AG08395 (cell line): ENCODE data around the gene C4orf54.

ENCODE experiments used
- DNase-seq: peaks from one replicate; pipeline ENCODE4 v3.0.0; 2012; ENCODE audit warnings: mixed read lengths, low spot score

Gene C4orf54

DNA sequence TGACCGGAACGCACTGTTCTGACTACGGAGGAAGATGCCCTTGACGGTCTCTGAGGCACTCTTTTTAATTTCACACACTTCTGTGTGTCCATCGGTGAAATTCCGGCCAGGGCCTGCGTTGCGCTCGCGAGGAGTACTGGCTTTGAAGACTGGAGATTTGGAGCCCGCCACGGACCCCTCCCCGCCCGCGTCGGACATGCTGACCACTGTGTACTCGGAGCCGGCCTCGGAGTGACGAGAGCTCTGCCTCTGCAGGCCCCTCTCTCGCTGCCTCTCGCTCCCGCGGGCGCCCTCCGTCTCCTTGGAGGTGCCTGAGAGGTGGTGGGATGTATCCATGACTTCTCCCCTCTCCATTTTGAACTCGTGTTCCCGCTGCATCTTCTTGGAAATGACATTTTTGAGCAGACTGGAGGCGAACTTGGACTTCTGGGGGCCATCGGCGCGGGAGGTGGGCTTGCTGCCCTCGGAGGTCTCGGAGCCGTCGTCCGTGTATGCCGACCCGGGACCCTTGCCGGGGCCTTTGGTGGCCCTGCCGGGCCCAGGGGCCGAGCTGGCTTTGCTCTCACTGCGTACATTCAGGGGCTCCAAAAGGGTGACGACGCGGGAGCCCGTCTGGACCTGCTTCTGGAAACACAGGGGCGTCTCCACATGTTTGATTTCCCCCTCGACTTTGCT, 5.7 kb downstream of the C4orf54 start:
- no peak for DNase-seq

DNA sequence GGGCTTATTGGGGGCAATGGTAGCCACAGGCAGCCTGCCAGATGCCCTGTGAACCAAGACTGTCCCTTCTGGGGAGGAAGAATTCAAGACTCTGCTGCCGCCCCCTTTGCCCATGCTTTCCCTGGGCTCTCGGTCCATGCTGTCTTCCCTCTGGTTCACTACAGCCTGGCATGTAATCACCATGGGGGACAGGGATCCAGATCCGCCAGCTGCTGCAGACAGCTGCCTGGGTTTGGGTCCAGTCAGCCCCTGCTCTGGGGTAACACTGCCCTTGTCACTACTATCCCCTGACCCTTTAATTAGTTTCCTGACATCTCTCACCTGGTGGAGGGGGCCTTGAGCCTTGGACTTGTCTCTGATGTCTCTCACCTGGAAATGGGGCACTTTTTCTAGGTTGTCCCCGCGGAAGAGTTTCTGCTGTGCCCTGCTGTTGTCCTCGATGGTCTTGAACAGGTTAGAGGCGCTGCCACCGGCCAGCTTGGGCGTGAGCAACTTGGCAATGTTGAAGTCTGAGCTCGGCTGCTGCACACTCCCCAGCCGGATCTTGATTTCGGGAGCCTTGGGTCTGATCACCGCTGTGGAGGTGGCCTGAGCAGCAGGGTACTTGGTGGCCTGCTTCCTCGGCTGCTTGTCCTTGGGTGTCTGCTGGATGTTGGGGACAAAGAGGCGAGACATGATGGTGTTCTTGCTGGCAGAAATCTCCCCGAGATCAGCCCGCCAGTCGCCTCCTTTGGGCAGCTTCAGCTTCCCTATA, 6.4 kb downstream of the C4orf54 start:
- no peak for DNase-seq

DNA sequence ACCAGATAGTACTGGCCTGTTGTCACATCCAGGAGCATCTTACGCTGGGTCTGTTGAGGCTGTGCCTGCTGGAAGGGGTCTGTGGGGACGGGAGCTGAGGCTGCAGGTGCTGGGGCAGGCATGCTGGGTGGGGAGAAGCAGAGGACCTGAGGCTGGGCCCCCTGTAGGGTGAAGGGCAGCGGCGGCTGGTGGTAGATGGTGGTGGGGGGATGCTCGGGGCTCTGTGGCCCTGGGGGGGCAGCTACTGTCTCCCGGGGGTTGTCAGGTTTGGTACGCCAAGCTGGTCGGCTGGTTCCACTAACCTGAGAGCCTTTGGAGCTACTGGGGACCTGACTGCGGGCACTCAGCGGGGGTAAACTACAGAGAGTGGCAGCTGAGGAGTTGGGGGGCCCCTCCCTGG, 7.8 kb downstream of the C4orf54 start:
- no peak for DNase-seq

DNA sequence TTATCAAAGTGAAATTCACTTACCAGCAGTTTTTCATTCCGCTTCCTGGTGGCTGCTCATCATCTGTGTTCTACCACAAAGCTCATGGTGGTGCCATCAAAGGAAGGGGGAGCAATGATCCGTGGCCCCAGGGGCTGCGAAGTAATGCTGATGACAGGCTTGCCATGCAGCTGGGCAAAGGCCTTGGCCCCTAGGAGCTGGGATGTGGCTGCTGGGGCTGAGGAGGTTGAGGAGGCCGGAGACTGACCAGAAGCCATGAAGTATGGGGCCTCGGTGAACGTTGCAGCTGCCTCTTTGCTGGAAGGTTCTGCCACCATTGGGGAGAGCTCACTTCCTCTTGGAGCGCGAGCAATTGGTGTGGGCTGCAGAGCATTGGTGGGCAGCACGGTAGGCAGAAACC, 8.4 kb downstream of the C4orf54 start:
- no peak for DNase-seq

DNA sequence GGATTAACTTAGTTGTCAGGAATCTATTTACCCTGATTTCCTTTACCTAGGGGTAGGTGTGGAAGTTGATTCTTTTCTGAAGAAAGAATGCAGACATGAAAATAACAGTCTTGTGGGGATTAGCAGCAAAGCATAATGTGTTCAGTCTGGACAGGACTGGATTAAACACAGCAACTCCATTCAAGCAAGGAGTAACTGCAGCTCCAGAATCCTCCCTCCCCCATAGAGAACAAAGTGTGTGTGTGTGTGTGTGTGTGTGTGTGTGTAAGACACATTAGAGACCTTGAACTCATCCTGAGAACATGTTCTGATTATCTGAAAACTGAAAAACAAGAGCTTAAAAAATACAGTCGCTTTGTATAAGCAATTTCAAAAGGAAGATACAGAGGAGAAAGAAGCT, 9.3 kb downstream of the C4orf54 start:
- no peak for DNase-seq

DNA sequence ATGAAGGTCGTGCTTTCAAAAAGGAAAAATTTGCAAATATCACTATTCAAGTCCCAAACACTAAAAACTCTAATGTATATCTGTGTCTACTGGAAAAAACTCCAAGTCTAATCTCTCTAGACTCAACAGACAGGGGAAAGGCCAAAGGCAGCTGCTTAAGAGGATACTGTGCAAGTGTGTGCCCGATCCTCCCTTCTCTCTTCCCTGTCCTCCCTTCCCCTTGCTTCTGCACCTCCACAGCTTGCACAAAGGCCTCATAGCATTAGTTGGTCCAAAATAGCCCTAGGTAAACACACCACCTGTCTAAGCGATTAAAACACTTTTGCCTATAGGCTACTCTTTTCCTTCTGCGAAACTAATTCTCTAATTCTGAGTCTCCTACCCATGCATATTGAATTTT, 10.6 kb downstream of the C4orf54 start:
- no peak for DNase-seq

DNA sequence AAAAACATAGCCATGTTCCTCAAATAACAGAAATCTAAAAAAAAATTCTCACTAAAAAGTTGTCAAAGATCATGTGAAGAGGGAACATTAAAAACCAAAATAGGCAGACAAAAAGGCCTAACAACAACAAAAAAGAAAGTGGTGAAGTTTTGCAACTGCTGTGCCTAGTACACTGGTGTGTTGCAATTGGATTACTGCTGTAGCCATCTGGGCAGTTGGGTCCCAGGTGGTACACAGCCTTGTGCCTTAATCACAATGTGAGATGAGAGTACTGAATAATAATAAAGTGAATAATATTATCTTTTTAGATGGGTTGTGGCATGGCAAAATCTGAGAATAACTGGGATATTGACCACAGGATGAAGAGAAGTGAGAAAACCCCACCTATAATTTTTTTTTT, 12.0 kb downstream of the C4orf54 start:
- no peak for DNase-seq

DNA sequence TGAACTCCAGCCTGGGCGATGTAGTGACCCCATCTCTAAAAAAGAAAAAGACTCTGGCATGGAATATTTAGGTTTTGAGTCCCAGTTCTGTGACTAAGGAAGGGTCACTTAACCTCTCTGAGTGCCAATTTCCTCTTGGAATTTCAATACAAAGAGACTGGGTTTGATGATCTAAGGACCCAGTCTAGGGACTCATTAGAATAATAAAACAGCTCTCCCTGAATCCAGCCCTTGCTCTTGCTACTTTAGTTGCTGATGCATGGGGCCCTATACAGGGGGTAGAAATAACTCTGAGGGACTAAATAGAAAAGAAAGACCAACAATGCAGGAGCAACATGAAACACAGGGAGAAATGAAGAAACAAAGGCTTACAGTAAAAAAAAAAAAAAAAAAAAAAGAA, 12.6 kb downstream of the C4orf54 start:
- DNase-seq = no peak

DNA sequence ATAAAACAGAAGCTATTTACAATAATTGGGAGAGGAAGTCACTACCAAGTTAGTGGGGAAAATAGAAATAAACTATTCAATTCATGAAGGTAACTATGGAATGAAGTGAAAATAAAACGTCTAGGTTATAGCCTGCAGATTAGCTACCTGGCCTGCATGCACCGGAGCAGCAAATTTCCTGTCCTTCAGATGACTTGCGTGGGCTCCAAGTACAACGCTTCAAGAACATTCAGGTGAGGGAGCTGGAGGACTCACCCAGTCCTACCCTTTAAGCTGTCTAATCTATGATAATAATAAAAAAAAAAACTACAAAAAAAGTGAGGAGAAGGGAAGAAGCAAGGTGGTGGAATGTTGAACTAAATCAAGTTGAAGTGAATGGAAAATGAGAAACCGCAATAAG, 13.2 kb downstream of the C4orf54 start:
- no peak for DNase-seq

DNA sequence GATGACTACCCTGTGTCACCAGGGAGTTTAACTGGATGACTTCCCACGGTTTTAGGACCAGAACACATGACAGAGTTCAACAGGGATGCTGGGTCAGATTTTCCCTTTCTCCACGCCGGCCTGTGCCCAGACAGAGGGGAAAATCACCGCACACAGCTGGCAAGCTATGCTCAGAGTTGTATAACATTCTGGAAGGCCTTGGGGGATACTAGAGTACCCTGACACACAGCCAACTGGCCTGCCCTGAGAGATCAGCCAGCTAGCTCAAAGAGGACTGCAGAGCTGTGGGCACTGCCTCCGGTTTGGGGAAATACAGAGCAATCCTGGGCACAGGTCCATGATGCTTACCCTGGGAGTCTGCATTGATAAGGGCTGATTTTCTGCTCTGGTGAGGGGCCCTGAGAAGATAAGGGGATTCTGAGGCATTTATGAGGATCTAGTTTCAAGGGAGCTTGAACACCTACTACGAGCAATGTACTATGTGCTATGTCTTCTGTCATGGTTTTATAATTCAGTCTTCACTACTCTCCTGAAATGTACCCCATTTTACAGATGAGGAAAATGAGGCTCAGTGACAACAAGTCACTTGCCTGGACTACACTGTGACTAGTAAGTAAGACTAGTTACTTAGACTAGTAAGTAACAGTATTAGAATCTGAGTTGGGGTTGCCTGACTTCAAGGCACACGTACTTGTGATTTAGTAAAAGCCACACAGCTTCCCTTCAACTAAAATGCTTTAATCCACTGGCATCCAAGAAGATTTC, 14.7 kb downstream of the C4orf54 start:
- no peak for DNase-seq

DNA sequence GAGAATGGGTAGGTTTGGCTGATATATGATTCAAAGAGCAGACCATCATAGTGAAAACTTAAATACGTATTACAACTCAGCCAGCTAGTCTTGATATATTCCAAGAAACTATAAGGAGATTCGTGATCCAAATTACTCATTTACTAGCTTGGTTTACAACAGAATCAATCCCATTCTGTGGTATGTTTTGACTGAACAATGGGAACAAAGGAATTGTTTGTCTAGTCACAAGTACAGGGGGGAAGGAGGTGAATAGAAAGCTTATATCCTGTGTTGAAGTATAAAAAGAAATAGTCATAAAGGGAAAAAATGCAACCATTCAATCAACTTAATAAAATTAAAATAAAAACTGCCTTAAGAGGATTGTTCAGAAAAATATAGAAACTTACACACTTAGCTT, 17.0 kb downstream of the C4orf54 start:
- DNase-seq = no peak

DNA sequence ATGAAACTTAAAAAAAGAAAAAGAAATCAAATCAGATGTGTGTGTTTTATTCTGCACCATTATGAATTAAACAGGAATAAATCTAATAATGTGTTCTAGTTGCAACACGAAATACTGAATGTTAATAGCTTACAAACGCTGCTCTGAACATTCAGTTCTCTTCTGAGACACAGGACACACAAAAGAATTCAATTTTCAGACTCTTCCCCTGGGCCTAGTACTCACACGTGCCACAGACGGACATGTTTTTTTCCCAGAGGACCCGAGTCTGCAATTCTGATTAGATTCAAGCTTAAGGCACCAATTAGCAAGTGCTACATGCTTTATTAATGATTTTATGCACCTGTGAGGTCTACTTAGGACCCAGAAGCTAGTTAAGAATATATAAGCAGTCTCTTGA, 20.5 kb downstream of the C4orf54 start:
- no peak for DNase-seq

DNA sequence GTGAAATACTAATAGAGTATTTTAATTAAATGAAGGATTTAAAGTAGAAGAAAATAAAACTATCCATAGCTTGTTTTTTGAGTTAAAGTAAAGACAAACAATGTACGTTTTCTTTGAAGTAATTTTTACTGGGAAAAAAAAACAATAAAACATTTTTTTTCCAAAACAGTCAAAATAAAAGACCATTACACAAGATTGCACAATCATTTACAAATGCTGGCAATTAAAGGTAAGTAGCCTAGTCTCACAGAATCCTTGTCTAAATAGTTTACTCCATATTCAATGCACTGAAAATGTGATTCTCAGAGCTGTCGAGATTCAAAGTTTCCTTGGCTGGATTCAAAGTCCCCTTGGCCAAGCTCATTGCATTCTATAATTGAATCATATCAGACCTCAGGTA, 21.2 kb downstream of the C4orf54 start:
- DNase-seq = no peak

DNA sequence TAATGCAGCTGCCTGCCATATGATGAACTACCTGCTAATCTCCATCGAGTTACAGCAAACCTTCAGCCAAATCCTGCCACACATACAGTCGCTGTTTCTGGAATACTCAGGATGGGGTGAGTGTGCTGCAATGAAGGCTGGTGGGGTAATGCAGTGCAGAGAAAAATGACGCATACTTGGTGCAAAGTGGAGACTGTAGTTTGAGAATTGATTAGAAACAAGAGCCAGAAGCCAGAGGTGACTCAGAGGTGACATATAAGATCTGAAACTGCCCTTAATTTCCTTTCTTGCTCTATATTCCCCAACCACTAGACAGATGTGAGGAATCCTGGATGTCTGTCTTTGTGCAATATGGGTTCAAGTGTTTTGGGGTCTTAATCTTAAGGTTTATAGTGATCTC, 22.0 kb downstream of the C4orf54 start:
- no peak for DNase-seq

DNA sequence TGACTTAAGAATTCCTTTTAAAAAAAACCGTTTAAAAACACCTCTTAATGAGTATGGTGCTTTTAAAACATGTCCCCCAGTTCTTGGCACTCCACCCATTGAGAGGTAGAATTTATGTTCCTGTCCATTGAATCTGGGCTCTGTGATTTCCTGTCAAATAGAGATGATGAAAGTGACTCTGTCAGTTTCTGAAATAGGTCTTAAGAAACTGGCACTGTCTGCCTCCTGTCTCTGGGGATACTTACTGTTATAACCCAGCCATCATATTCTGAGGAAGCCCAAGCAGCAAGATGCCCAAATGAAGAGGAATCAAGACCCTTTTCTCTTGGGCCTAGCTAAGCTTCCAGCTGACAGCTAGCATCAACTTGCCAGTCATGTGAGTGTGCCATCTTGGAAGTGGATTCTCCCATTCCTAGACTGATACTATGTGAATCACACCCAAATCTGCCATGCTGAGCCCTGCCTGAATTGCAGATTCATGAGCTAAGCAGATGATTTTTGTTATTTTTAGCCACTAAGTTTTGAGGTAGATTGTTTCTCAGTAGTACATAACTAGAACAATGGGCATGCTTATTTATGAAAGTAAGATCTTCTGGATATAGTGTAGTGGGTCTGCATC, 22.8 kb downstream of the C4orf54 start:
- DNase-seq = no peak

DNA sequence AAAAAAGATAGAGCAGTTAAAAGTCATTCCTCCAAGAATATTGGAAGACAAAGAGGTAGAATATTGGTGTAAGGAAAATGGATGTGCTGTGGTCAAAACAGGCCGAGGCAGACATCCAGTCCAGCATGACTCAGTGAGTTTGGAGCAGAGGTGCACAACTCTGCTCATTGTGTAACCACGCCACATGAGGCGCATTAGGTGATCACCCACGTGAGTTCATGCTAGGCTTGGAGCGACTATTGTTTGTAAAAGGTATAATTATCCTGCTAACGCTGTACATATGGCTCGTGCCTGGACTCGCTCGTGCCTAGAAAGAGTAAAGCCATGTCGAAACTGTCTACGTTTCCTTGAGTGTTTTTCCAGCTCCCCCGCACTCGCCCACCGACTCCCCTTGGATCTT, 23.9 kb downstream of the C4orf54 start:
- DNase-seq = no peak

DNA sequence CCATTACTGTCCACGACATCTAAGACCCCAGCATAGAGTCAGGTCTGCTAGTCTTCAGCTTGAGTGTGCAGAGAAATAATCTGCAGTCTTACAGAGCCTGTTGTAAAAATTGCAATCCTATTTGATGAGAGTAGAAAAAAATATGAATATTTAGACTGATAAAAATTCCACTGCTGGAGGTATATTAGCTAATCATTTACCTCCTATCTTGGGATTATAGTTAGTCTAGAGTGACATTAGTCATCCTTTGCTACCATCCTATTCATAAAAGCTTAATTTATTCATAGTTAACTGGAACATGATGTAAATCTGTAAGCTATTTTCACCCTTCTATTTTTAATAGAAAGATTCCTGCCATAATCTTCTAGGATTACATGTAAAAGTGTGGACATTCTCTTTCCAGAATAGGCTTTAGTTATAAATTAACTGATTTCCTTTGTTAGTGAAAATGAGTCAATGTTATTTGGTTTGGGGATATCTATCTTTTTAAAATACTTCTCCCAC, 26.7 kb downstream of the C4orf54 start:
- no peak for DNase-seq

DNA sequence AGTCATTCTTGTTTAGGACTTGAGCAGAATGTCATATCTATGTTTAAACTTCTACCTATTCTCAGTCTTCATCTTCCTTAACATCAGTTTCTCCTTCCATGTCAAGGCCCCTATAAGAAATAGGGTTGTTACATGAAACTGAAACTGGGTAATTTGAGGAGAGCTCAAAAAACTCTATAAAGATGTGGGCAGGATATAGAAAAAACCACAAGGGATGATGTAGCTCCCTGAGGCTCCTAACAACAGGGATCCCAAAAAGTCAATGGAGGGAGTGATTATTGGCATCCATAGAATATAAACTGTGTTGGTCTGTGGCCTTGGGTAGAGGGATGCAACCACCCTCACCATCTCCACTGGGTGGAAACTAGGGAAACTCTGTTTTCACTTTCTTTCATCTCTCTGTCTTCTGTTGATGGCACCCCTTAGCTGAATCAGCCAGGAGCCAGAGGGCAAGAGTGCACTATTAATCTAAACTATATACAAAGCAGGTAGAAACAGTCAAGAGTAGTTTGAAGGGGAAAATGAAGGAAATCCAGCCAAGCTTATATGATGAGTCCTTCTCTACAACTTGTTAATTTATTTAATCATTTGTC, 27.6 kb downstream of the C4orf54 start:
- DNase-seq = no peak

DNA sequence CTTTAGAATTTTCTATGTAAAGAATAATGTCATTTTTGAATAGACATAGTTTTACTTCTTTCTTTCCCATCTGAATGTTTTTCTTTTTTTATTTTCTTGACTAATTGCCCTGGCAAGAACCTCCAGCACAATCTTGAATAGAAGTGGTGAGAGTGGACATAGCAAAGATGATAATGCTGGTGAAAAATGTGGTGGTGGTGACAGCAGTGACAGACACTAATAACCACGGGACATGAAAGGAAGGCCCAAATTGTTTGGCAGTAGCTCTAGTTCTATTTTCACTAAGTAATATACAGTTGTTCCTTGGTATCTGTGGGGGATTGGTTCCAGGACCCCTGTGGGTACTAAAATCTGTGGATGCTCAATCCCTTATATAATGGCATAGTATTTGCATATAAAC, 29.6 kb downstream of the C4orf54 start:
- DNase-seq = no peak

DNA sequence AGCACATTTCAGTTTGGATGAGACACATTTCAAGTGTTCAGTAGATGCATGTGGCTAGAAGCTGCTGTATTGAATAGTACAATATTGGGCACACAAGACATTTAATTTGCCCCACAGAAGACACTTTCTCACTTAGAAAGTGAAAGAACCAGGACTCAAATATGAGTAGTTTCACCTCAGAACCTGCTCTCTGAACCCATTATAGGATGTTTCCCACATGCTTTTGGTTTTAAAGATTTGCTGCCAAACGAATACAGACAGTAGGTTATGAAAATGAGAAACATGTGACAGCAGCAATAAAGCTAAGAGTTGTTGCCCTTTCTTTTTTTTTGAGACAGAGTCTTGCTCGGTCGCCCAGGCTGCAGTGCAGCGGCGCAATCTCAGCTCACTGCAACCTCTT, 32.3 kb downstream of the C4orf54 start:
- DNase-seq = no peak

DNA sequence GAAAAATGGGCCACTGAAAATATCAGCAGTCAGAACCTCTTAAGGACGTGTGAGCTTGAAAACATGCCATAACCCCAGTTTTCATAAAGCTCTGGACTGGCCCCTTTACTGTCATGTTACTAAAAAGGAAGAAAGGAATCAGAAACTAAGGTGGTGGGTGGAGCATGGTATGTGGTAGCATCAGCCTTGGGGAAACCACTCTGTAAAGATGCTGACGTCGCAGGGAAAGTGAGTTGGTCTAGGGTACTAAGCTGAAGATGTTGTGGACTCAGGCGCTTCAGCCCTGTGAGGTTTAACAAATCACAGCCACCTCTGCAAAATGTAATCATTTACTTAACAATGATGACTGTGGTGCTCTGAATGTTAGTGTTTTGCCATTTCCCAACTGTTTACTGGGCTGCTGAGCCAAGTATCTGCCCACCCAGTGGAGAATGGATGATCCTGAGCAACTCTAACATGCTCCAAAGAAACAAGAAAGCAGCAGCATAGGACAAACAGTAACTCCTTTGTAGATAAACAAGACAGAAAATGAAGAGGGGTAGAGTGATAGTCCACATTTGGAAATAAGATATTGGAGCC, 33.4 kb downstream of the C4orf54 start:
- no peak for DNase-seq

DNA sequence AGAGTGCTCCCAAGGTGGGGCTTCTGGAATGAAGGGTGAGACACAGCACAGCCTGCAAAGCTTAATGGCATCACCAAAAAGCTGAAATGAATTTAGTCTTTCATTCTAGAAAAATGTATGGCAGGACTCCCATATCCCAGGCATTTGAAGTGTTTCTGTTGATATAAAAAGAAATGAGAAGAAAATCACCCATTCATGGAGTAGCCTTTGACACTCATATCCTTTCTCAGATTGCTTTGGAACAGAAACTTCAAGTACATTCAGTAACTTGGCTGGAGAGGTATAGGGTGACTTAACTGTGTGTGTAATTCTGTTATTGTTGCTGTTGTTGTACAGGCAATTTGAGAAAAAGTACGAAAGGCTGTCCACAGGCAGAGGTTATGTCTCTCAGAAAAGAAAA, 35.3 kb downstream of the C4orf54 start:
- no peak for DNase-seq
